ENCODE results near the gene FCER1A.
"Not testable (repeated sequence)": the region's sequence is repeated elsewhere in the genome, so short reads cannot be mapped to it uniquely, and the experiment has no call there.

The FCER1A gene

DNA sequence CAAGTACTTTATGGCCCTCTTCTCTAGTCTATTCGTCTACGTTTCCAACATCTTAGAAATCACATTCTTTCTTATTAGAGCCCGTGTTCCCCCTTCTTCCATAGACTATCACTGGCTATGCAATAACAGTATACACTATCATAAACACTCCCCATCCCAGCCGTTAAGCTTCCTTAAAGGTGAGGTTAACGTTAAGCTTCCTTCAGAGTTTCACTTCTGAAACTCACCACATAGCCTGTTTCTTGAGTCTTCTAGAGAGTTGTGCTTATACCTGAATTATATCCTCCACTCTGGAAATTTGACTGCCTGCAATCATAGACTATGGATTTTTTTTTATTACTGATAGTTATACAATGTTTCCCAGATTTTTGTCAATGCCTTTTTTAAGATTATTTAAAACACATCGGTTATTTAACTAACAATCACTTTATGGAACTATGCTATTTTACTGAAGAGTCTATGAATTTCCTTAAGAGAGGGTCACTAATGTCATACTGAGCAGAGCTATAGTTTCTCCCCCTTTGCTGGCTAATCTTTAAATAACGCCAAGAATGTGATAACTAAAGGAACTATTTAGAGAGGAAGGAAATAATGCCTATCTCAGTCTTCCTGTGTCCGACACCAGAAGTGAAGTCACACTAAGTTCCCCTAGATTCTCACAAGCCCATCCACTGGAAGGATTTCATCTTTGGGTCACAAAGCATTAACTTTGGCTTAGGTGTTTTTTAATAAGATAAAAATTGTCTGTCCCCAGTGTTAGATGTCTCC is 16.8 kb downstream of the FCER1A start:
- H3K36me3 Mint-ChIP-seq (ENCODE audit: low read depth): no peaks in the 10 kb centered on the region
- peaks cover 18% of the 10 kb centered on the region for H3K27me3 Mint-ChIP-seq
- no peak overlapping the region for H3K4me3 Mint-ChIP-seq
- peaks cover 9% of the 10 kb centered on the region for H3K9me3 Mint-ChIP-seq
- H3K4me1 Mint-ChIP-seq (ENCODE audit: low read depth): no peaks in the 10 kb centered on the region
- H3K27ac Mint-ChIP-seq: no peak overlapping the region

DNA sequence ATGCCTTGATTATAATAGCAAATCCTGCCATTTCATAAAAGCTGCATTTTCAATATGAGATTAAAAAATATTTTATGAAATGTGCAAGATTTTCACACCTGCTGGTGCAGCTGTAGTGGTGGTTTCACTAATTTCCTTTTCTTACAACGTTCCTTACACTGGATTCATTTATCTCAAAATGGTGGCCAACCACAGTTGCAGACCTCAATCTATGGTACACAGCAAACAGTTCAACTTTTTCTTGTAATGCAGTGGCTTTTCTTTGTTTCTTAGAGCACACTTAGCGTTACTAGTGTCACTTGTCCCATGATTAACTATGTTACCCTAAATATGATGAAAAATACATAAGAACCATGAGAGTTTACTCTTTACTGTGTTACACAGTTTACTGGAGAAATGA is 32.7 kb downstream of the FCER1A start:
- Mint-ChIP-seq H3K27ac (no peak overlapping the region), H3K9me3 (no peaks in the 10 kb centered on the region), H3K4me3 (no peak overlapping the region), H3K4me1 (ENCODE audit: low read depth) (no peaks in the 10 kb centered on the region), H3K27me3 (peaks cover 12% of the 10 kb centered on the region), H3K36me3 (ENCODE audit: low read depth) (no peaks in the 10 kb centered on the region)

DNA sequence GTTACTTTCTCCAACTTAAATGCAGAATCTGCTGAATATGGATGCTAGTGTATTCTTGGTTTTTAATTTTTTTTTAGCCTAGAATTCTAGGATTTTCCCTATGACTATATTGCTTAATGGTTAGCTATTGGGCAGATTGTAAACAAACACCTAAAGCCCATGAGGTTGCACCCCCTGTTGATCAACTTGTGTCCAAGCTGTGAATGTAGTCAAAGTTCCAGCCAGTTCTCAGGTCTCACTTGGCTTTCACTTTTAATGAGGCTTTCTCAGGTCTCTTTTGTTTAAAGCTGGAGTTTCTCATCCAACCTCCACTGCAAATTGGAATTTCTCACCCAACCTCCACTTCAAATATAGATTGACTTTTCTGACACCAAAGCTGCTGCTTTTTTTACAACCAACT is 35.9 kb downstream of the FCER1A start:
- Mint-ChIP-seq H3K36me3 (ENCODE audit: low read depth) (no peaks in the 10 kb centered on the region), H3K4me1 (ENCODE audit: low read depth) (no peaks in the 10 kb centered on the region), H3K9me3 (no peaks in the 10 kb centered on the region), H3K27ac (no peak overlapping the region), H3K27me3 (peaks cover 12% of the 10 kb centered on the region), H3K4me3 (no peak overlapping the region)

DNA sequence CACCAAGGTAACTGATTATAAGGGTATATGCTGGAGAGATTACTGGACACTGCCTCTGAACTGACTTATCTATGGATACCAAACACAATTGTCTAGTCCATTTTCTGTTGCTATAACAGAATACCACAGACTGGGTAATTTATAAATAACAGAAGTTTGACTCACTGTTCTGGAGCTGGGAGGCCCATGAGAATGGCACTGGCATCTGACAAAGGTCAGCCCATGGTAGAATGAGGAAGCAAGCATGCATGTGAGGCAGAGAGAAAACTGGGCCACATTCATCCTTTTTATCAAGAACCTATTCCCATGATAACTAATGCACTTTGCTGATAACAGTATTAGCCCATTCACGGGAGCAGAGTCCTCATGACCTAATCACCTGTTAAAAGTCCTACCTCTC is 37.4 kb downstream of the FCER1A start:
- no peaks in the 10 kb centered on the region for H3K9me3 Mint-ChIP-seq
- H3K36me3 Mint-ChIP-seq (ENCODE audit: low read depth): no peaks in the 10 kb centered on the region
- peaks cover 20% of the 10 kb centered on the region for H3K27me3 Mint-ChIP-seq

DNA sequence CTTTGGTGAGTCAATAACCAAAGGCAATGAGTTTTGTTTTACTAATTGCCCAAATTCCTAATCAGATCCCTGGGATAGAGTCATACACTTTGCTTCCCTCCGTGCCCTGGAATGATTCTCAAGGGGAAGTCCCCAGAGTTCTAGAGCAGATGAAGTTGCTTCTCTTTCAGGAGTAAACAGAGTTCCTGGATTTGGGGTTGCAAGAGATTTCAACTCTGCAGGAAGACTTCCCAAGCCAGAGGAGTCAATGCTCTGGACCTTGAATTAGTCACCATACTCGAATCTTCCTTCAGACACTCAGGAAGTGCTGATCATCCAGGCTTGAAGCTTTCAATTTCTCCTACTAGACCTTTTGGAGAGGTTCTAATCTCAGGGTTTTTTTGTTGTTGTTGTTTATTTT is 39.6 kb downstream of the FCER1A start:
- Mint-ChIP-seq H3K4me1 (ENCODE audit: low read depth) (no peaks in the 10 kb centered on the region), H3K27me3 (peaks cover 20% of the 10 kb centered on the region), H3K36me3 (ENCODE audit: low read depth) (no peaks in the 10 kb centered on the region), H3K4me3 (no peak overlapping the region), H3K27ac (no peak overlapping the region), H3K9me3 (no peaks in the 10 kb centered on the region)

More for the DNA sequence above, 37.4 kb downstream of the FCER1A start:
- Mint-ChIP-seq H3K27ac (no peak overlapping the region), H3K4me3 (no peak overlapping the region), H3K4me1 (ENCODE audit: low read depth) (no peaks in the 10 kb centered on the region)

DNA sequence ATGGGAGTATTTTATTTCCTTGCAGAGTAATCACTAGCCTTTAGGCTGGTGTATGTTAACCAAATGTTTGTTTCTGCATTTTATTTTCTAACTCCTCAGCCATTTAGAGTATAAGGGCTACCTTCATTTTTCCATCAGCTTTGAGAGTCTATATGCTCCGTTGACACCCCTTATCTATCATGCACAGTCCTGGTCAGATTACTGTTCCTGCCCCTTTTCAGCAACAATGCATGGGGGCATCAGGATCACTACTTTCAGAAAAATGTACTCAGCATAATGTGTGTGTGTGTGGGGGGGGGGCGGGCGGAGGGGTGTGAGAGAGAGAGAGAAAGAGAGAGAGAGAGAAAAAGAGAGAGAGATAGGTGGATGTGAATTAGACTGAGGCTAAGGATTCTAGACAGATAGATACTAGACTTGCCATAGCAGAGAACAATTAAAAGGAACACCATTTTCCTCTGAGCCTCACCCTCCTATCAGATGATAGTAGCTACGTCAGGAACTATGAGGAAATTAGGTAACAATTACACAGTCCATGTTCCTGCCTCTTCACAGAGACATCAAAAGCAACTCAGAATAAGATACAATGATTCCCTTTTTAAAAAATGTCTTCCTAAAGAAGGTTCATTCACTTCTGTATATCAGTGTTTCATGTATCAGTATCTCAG is 40.8 kb downstream of the FCER1A start:
- Mint-ChIP-seq H3K36me3 (ENCODE audit: low read depth) (no peaks in the 10 kb centered on the region), H3K9me3 (no peaks in the 10 kb centered on the region), H3K4me3 (no peak overlapping the region), H3K27me3 (peaks cover 23% of the 10 kb centered on the region), H3K27ac (no peak overlapping the region), H3K4me1 (ENCODE audit: low read depth) (no peaks in the 10 kb centered on the region)

DNA sequence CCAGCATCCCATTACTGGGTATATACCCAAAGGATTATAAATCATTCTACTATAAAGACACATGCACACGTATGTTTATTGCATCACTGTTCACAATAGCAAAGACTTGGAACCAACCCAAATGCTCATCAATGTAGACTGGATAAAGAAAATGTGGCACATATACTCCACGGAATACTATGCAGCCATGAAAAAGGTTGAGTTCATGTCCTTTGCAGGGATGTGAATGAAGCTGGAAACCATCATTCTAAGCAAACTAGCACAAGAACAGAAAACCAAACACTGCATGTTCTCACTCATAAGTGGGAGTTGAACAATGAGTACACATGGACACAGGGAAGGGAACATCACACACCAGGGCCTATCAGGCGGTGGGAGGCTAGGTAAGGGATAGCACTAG is 47.2 kb downstream of the FCER1A start:
- peaks cover 20% of the 10 kb centered on the region for H3K27me3 Mint-ChIP-seq
- H3K4me3 Mint-ChIP-seq; H3K36me3 Mint-ChIP-seq (ENCODE audit: low read depth); H3K9me3 Mint-ChIP-seq; H3K27ac Mint-ChIP-seq; H3K4me1 Mint-ChIP-seq (ENCODE audit: low read depth): not testable (repeated sequence)

DNA sequence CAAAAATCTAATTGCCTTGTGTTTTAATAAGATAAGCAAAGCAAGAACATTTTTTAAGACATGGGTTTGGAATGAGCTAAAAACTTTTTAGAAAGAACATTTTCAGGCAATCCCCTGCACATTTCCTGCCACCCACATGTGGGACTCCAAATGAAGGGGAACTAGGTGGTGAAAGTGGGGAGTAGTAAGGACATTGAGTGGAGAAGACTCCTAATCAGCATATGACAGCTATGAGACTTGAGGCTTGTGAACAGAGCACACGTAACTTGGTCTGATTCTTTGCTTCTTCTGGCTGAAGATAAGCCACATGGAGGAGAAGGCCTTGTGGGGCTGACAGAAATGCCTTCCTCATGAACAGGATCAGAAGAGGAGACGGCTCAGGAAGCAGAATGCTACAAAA is 50.3 kb downstream of the FCER1A start:
- peaks cover 30% of the 10 kb centered on the region for H3K27me3 Mint-ChIP-seq
- H3K4me1 Mint-ChIP-seq (ENCODE audit: low read depth): no peaks in the 10 kb centered on the region
- H3K27ac Mint-ChIP-seq: no peak overlapping the region
- H3K9me3 Mint-ChIP-seq: peaks cover 7% of the 10 kb centered on the region
- no peak overlapping the region for H3K4me3 Mint-ChIP-seq
- H3K36me3 Mint-ChIP-seq (ENCODE audit: low read depth): no peaks in the 10 kb centered on the region

All from stimulated activated naive CD8-positive, alpha-beta T cell treated with anti-CD3 and anti-CD28 coated beads, Interleukin-15, Interleukin-2, amounts not matched to agents 100 ng/mL and 50 ng/mL, for 24 hours (primary cell).